ENCODE data around the gene METAP1D. TPM values are rescaled to one million over a fixed set of nuclear protein-coding genes. Genes with fewer than 3 reads are reported as not detected.

The METAP1D gene
- total and polyA plus RNA-seq, 4 donors: 3.3 to 7.1 (median 4.4) TPM

GRCh38 chr2:172089005-172089504 lies 89.3 kb downstream of the METAP1D start:
- WGBS: 13% methylated on average over 10 of the region's 10 CpGs
- TF ChIP-seq HNF4G (IDR thresholded peaks at IDR 0.05): no peak
- no peak for TF ChIP-seq MAX (IDR thresholded peaks at IDR 0.05)
- TF ChIP-seq ATF3 (IDR thresholded peaks at IDR 0.05): no peak
- TF ChIP-seq RAD21 (IDR thresholded peaks at IDR 0.05): no peak
- TF ChIP-seq, protein P1, sequence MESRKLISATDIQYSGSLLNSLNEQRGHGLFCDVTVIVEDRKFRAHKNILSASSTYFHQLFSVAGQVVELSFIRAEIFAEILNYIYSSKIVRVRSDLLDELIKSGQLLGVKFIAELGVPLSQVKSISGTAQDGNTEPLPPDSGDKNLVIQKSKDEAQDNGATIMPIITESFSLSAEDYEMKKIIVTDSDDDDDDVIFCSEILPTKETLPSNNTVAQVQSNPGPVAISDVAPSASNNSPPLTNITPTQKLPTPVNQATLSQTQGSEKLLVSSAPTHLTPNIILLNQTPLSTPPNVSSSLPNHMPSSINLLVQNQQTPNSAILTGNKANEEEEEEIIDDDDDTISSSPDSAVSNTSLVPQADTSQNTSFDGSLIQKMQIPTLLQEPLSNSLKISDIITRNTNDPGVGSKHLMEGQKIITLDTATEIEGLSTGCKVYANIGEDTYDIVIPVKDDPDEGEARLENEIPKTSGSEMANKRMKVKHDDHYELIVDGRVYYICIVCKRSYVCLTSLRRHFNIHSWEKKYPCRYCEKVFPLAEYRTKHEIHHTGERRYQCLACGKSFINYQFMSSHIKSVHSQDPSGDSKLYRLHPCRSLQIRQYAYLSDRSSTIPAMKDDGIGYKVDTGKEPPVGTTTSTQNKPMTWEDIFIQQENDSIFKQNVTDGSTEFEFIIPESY (IDR thresholded peaks at IDR 0.05): no peak
- no peak for TF ChIP-seq YY1 (IDR thresholded peaks at IDR 0.05)
- no peak for TF ChIP-seq TAF1 (conservative IDR thresholded peaks at IDR 0.05)
- no peak overlapping the region for H3K4me3 ChIP-seq (ENCODE audit: low read depth in 1 of 3, low read length in 3 of 3)
- peaks cover 0 to 74% (median 36%) of the 10 kb centered on the region in 4 donors for H3K27me3 ChIP-seq (ENCODE audit: control insufficient read depth in 4 of 4, insufficient read depth in 4 of 4, low read length in 3 of 4)
- DNase-seq (ENCODE audit: low spot score): no peak
- H3K4me1 ChIP-seq (ENCODE audit: control insufficient read depth in 4 of 4, insufficient read depth in 4 of 4, low read length in 3 of 4): peaks cover 11 to 36% (median 18%) of the 10 kb centered on the region in 4 donors
- H3K36me3 ChIP-seq (ENCODE audit: control insufficient read depth in 4 of 4, insufficient read depth in 3 of 4, low read depth in 1 of 4, low read length in 3 of 4): no peaks in the 10 kb centered on the region
- H3K9me3 ChIP-seq (ENCODE audit: control insufficient read depth in 4 of 4, low read length in 3 of 4): peaks cover 0 to 4% (median 0%) of the 10 kb centered on the region in 4 donors
- no peak overlapping the region for H3K9ac ChIP-seq (ENCODE audit: low read depth in 1 of 2, low read length in 2 of 2)
- H3K27ac ChIP-seq (ENCODE audit: low read depth in 1 of 2, low read length in 2 of 2): no peak overlapping the region

GRCh38 chr2:172089633-172090032 lies 89.9 kb downstream of the METAP1D start:
- no peak for TF ChIP-seq GABPA (IDR thresholded peaks at IDR 0.05 in 1 of 2, conservative IDR thresholded peaks at IDR 0.05 in 1 of 2)
- TF ChIP-seq, protein P2, sequence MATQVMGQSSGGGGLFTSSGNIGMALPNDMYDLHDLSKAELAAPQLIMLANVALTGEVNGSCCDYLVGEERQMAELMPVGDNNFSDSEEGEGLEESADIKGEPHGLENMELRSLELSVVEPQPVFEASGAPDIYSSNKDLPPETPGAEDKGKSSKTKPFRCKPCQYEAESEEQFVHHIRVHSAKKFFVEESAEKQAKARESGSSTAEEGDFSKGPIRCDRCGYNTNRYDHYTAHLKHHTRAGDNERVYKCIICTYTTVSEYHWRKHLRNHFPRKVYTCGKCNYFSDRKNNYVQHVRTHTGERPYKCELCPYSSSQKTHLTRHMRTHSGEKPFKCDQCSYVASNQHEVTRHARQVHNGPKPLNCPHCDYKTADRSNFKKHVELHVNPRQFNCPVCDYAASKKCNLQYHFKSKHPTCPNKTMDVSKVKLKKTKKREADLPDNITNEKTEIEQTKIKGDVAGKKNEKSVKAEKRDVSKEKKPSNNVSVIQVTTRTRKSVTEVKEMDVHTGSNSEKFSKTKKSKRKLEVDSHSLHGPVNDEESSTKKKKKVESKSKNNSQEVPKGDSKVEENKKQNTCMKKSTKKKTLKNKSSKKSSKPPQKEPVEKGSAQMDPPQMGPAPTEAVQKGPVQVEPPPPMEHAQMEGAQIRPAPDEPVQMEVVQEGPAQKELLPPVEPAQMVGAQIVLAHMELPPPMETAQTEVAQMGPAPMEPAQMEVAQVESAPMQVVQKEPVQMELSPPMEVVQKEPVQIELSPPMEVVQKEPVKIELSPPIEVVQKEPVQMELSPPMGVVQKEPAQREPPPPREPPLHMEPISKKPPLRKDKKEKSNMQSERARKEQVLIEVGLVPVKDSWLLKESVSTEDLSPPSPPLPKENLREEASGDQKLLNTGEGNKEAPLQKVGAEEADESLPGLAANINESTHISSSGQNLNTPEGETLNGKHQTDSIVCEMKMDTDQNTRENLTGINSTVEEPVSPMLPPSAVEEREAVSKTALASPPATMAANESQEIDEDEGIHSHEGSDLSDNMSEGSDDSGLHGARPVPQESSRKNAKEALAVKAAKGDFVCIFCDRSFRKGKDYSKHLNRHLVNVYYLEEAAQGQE (IDR thresholded peaks at IDR 0.05): no peak
- TF ChIP-seq JUND (IDR thresholded peaks at IDR 0.05): no peak
- TF ChIP-seq, protein P1 (IDR thresholded peaks at IDR 0.05): no peak
- TF ChIP-seq TAF1 (conservative IDR thresholded peaks at IDR 0.05): no peak
- no peak for TF ChIP-seq MAX (IDR thresholded peaks at IDR 0.05)
- no peak for TF ChIP-seq RAD21 (IDR thresholded peaks at IDR 0.05)
- no peak for TF ChIP-seq ATF3 (IDR thresholded peaks at IDR 0.05)
- WGBS: 26% methylated on average over 7 of the region's 7 CpGs
- Histone ChIP-seq H3K27ac (ENCODE audit: low read depth in 1 of 2, low read length in 2 of 2) (no peak overlapping the region), H3K9me3 (ENCODE audit: control insufficient read depth in 4 of 4, low read length in 3 of 4) (peaks cover 0 to 4% (median 0%) of the 10 kb centered on the region in 4 donors), H3K36me3 (ENCODE audit: control insufficient read depth in 4 of 4, insufficient read depth in 3 of 4, low read depth in 1 of 4, low read length in 3 of 4) (no peaks in the 10 kb centered on the region), H3K4me3 (ENCODE audit: low read depth in 1 of 3, low read length in 3 of 3) (no peak overlapping the region), H3K4me1 (ENCODE audit: control insufficient read depth in 4 of 4, insufficient read depth in 4 of 4, low read length in 3 of 4) (peaks cover 11 to 34% (median 17%) of the 10 kb centered on the region in 4 donors), H3K9ac (ENCODE audit: low read depth in 1 of 2, low read length in 2 of 2) (no peak overlapping the region), H3K27me3 (ENCODE audit: control insufficient read depth in 4 of 4, insufficient read depth in 4 of 4, low read length in 3 of 4) (peaks cover 5 to 68% (median 34%) of the 10 kb centered on the region in 4 donors)
- DNase-seq (ENCODE audit: low spot score): no peak

Measured in liver (tissue), 9 donors.